Prostate gland (tissue), 2 donors: ENCODE results near the gene ULK4. TPM values are rescaled to one million over a fixed set of nuclear protein-coding genes. Genes with fewer than 3 reads are reported as not detected.

ENCODE experiments used
- DNase-seq: peaks from one replicate; pipeline ENCODE4 v3.0.0-alpha.2; 2019; ENCODE audit warnings: low spot score
- H3K27ac ChIP-seq, 2 donors: fragments of 200-600 bp; sonication (generic); 2 replicates each; pipeline ENCODE4 v1.5.1; 2017 to 2019
- H3K27me3 ChIP-seq: fragments of 200-600 bp; sonication (generic); replicated peaks from 2 replicates; pipeline ENCODE4 v1.5.1; 2019; ENCODE audit not compliant: insufficient read depth
- H3K36me3 ChIP-seq, 2 donors: fragments of 200-600 bp; sonication (generic); 1 replicate in 1 of 2; 2 replicates in 1 of 2; pipeline versions ENCODE4 v1.5.1 to v1.8.1; 2017 to 2019
- H3K4me1 ChIP-seq: fragments of 200-600 bp; sonication (generic); replicated peaks from 2 replicates; pipeline ENCODE4 v1.5.1; 2019
- H3K4me3 ChIP-seq, 2 donors: fragments of 200-600 bp; sonication (generic); 2 replicates each; pipeline ENCODE4 v1.5.1; 2017 to 2019
- H3K9me3 ChIP-seq: fragments of 200-600 bp; sonication (generic); 2 replicates; pipeline ENCODE4 v1.5.1; 2017
- CTCF ChIP-seq, 4 experiments: fragments of 200-600 bp in 2 of 4; fragments of 450-650 bp in 2 of 4; sonication (generic) in 2 of 4; IDR thresholded peaks; 1 replicate in 3 of 4; 2 replicates in 1 of 4; pipeline ENCODE4 v1.5.1; 2016 to 2019; ENCODE audit warnings: antibody characterized with exemption in 4 of 4, mild to moderate bottlenecking in 2 of 4, moderate library complexity in 2 of 4
- POLR2A ChIP-seq: fragments of 450-650 bp; IDR thresholded peaks from one replicate; pipeline ENCODE4 v1.6.1; 2016; ENCODE audit warnings: antibody characterized with exemption, mild to moderate bottlenecking
- POLR2AphosphoS5 ChIP-seq: sonication (generic); formaldehyde crosslinking; IDR thresholded peaks from one replicate; pipeline ENCODE4 v1.6.1; 2017; ENCODE audit warnings: antibody characterized with exemption
- WGBS: methylation state at CpG from one replicate; pipeline ENCODE4 v1.1.5; 2018; 5-methylcytosine and 5-hydroxymethylcytosine counted together
- intact Hi-C: fragments of 100-400 bp; cut with DNase I; formaldehyde crosslinking; loops from one replicate; pipeline ENCODE4 v1.14.2; 2022
- total RNA-seq, 2 donors: library from RNA; depleted of rRNA; stranded (reverse); fragments of >200 nt; gene quantifications; one replicate each; pipeline ENCODE4 v1.1.0, GENCODE V29; 2016

Gene ULK4
- total RNA-seq, 2 donors from 2014 or later: 23.1 to 33.7 TPM

GRCh38 chr3:41297750-41298149 lies 664.2 kb downstream of the ULK4 start:
- no peak for TF ChIP-seq POLR2A
- TF ChIP-seq CTCF (IDR thresholded peaks at IDR 0.05): no peak
- no peak for TF ChIP-seq POLR2AphosphoS5
- Histone ChIP-seq H3K4me1 (no peaks in the 10 kb centered on the region), H3K27ac (no peak overlapping the region), H3K27me3 (no peaks in the 10 kb centered on the region), H3K36me3 (no peaks in the 10 kb centered on the region), H3K4me3 (no peak overlapping the region), H3K9me3 (no peaks in the 10 kb centered on the region)
- WGBS: 88% methylated on average over 1 of the region's 1 CpG
- no peak for DNase-seq
- intact Hi-C loops: no loop called here

GRCh38 chr3:41296556-41296955 lies 665.3 kb downstream of the ULK4 start:
- H3K4me1 ChIP-seq: no peaks in the 10 kb centered on the region
- no peaks in the 10 kb centered on the region for H3K9me3 ChIP-seq
- DNase-seq: no peak
- no peaks in the 10 kb centered on the region for H3K36me3 ChIP-seq
- no peak overlapping the region for H3K4me3 ChIP-seq
- 92% methylated on average over 2 of the region's 2 CpGs for WGBS
- no peaks in the 10 kb centered on the region for H3K27me3 ChIP-seq
- intact Hi-C loops: no loop called here
- TF ChIP-seq POLR2AphosphoS5: no peak
- no peak for TF ChIP-seq POLR2A
- TF ChIP-seq CTCF (IDR thresholded peaks at IDR 0.05): no peak
- H3K27ac ChIP-seq: no peak overlapping the region

GRCh38 chr3:41295740-41296139 lies 666.2 kb downstream of the ULK4 start:
- Histone ChIP-seq H3K4me1 (no peaks in the 10 kb centered on the region), H3K27me3 (no peaks in the 10 kb centered on the region), H3K27ac (no peak overlapping the region), H3K9me3 (no peaks in the 10 kb centered on the region), H3K36me3 (no peaks in the 10 kb centered on the region), H3K4me3 (no peak overlapping the region)
- intact Hi-C loops: no loop called here
- no peak for DNase-seq
- TF ChIP-seq POLR2AphosphoS5 (no peak), CTCF (IDR thresholded peaks at IDR 0.05) (no peak)
- WGBS: 79% methylated on average over 3 of the region's 3 CpGs

- H3K4me1 ChIP-seq: no peaks in the 10 kb centered on the region
- intact Hi-C loops: no loop called here
- DNase-seq: no peak
- no peak overlapping the region for H3K4me3 ChIP-seq
- 96% methylated on average over 1 of the region's 1 CpG for WGBS
- H3K9me3 ChIP-seq: no peaks in the 10 kb centered on the region
- H3K27ac ChIP-seq: no peak overlapping the region
- H3K27me3 ChIP-seq: no peaks in the 10 kb centered on the region
- TF ChIP-seq POLR2AphosphoS5: no peak
- H3K36me3 ChIP-seq: no peaks in the 10 kb centered on the region
Measured at GRCh38 chr3:41293169-41293681, 668.7 kb downstream of the ULK4 start.

- no peak for DNase-seq
- no peaks in the 10 kb centered on the region for H3K36me3 ChIP-seq
- no peak for TF ChIP-seq POLR2AphosphoS5
- TF ChIP-seq POLR2A: no peak
- no peak for TF ChIP-seq CTCF (IDR thresholded peaks at IDR 0.05)
- intact Hi-C loops: no loop called here
- H3K4me3 ChIP-seq: no peak overlapping the region
- H3K27me3 ChIP-seq: no peaks in the 10 kb centered on the region
- no peak overlapping the region for H3K27ac ChIP-seq
- WGBS: 94% methylated on average over 4 of the region's 4 CpGs
- H3K4me1 ChIP-seq: no peaks in the 10 kb centered on the region
- H3K9me3 ChIP-seq: no peaks in the 10 kb centered on the region
Measured at GRCh38 chr3:41290736-41291135, 671.2 kb downstream of the ULK4 start.
